ENCODE measurements around the gene HELT. TPM values are rescaled to one million over a fixed set of nuclear protein-coding genes. Genes with fewer than 3 reads are reported as not detected.
"Not testable (repeated sequence)": the region's sequence is repeated elsewhere in the genome, so short reads cannot be mapped to it uniquely, and the experiment has no call there.

Gene HELT
- total RNA-seq, 4 donors from 2014 or later = not detected

GRCh38 chr4:184993247-184993646, 25.0 kb upstream of the HELT start:
- no peaks in the 10 kb centered on the region for H3K36me3 ChIP-seq
- H3K27me3 ChIP-seq = peaks cover 0 to 8% of the 10 kb centered on the region in 2 donors
- no peaks in the 10 kb centered on the region for H3K9me3 ChIP-seq
- no peak overlapping the region for H3K4me3 ChIP-seq
- no peak overlapping the region for H3K27ac ChIP-seq
- TF ChIP-seq, protein P1, sequence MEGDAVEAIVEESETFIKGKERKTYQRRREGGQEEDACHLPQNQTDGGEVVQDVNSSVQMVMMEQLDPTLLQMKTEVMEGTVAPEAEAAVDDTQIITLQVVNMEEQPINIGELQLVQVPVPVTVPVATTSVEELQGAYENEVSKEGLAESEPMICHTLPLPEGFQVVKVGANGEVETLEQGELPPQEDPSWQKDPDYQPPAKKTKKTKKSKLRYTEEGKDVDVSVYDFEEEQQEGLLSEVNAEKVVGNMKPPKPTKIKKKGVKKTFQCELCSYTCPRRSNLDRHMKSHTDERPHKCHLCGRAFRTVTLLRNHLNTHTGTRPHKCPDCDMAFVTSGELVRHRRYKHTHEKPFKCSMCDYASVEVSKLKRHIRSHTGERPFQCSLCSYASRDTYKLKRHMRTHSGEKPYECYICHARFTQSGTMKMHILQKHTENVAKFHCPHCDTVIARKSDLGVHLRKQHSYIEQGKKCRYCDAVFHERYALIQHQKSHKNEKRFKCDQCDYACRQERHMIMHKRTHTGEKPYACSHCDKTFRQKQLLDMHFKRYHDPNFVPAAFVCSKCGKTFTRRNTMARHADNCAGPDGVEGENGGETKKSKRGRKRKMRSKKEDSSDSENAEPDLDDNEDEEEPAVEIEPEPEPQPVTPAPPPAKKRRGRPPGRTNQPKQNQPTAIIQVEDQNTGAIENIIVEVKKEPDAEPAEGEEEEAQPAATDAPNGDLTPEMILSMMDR (IDR thresholded peaks at IDR 0.05) = no peak
- TF ChIP-seq EP300 (IDR thresholded peaks at IDR 0.05) = no peak
- no peak for TF ChIP-seq POLR2A (IDR thresholded peaks at IDR 0.05)
- no peaks in the 10 kb centered on the region for H3K4me1 ChIP-seq
- 40 to 52% methylated on average over 3 of the region's 3 CpGs for WGBS, 2 donors
- DNase-seq (ENCODE audit: low spot score in 2 of 2) = no peak

DNA sequence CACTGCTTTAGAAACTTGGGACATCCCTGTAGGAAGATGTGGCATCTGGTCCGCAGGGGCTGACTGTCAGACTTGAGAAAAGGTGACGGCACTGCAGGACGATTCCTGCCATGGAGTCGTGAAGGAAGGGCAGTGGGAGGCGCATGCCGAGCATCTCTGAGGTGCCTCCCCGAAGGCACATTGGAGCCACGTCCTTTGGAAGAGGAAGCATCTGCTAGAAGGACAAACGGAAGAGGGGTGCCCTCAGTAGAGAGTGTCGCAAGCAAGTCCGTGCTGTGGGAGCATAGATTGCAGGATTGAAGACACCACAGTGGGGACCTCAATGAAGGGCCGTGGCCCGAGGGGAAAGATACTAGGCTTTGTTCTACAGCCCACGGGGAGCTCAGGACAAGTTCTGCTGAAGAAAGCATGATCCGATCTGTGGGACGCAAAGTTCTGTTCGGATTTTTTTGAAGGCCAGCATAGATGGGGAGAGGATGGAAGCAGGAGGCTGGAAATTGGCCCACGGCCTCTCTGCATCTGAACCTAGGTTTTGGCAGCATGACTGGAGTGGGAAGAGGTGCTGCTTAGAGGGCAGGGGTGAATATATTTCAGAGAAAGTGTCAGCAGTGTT, 24.2 kb upstream of the HELT start:
- TF ChIP-seq EP300 (IDR thresholded peaks at IDR 0.05) = no peak
- no peak for TF ChIP-seq POLR2A (IDR thresholded peaks at IDR 0.05)
- TF ChIP-seq, protein P1 (IDR thresholded peaks at IDR 0.05) = no peak
- peaks cover 0 to 8% of the 10 kb centered on the region in 2 donors for H3K27me3 ChIP-seq
- 76 to 80% methylated on average over 18 of the region's 18 CpGs for WGBS, 2 donors

GRCh38 chr4:184994623-184995010, 23.7 kb upstream of the HELT start:
- no peak overlapping the region for H3K4me3 ChIP-seq
- no peak overlapping the region for H3K27ac ChIP-seq
- TF ChIP-seq, protein P1 (IDR thresholded peaks at IDR 0.05) = no peak
- TF ChIP-seq EP300 (IDR thresholded peaks at IDR 0.05) (no peak), POLR2A (IDR thresholded peaks at IDR 0.05) (no peak)
- 74 to 81% methylated on average over 14 of the region's 14 CpGs for WGBS, 2 donors
- no peak for DNase-seq (ENCODE audit: low spot score in 2 of 2)
- H3K4me1 ChIP-seq = no peaks in the 10 kb centered on the region
- no peaks in the 10 kb centered on the region for H3K36me3 ChIP-seq
- H3K27me3 ChIP-seq = peaks cover 0 to 8% of the 10 kb centered on the region in 2 donors
- H3K9me3 ChIP-seq = no peaks in the 10 kb centered on the region

More for the DNA sequence above, 24.2 kb upstream of the HELT start:
- no peaks in the 10 kb centered on the region for H3K4me1 ChIP-seq
- H3K9me3 ChIP-seq = no peaks in the 10 kb centered on the region
- H3K36me3 ChIP-seq = no peaks in the 10 kb centered on the region
- no peak for DNase-seq (ENCODE audit: low spot score in 2 of 2)
- H3K27ac ChIP-seq = no peak overlapping the region
- no peak overlapping the region for H3K4me3 ChIP-seq

DNA sequence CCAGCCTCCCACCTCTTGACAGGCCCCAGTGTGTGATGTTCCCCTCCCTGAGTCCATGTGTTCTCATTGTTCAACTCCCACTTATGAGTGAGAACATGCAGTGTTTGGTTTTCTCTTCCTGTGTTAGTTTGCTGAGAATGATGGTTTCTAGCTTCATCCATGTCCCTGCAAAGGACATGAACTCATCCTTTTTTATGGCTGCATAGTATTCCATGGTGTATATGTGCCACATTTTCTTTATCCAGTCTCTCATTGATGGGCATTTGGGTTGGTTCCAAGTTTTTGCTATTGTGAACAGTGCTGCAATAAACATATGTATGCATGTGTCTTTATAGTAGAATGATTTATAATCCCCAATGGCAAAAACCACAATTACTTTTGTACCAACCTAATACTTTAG, 20.6 kb upstream of the HELT start:
- not testable (repeated sequence) for DNase-seq (ENCODE audit: low spot score in 2 of 2); H3K27ac ChIP-seq

GRCh38 chr4:185002784-185003183, 15.5 kb upstream of the HELT start:
- Histone ChIP-seq H3K9me3 (no peaks in the 10 kb centered on the region), H3K4me3 (no peak overlapping the region), H3K27ac (no peak overlapping the region), H3K36me3 (no peaks in the 10 kb centered on the region), H3K4me1 (peaks cover 0 to 13% (median 6%) of the 10 kb centered on the region in 4 donors), H3K27me3 (peaks cover 0 to 31% of the 10 kb centered on the region in 2 donors)
- 79 to 86% methylated on average over 11 of the region's 11 CpGs for WGBS, 2 donors
- DNase-seq (ENCODE audit: low spot score in 2 of 2) = no peak
- TF ChIP-seq, protein P1 (IDR thresholded peaks at IDR 0.05) = no peak
- TF ChIP-seq POLR2A (IDR thresholded peaks at IDR 0.05) (no peak), EP300 (IDR thresholded peaks at IDR 0.05) (no peak)

More for the DNA sequence above, 20.6 kb upstream of the HELT start:
- not testable (repeated sequence) for H3K4me3 ChIP-seq, H3K36me3 ChIP-seq, H3K27me3 ChIP-seq, H3K4me1 ChIP-seq, H3K9me3 ChIP-seq
